GM23248 (cell line): ENCODE data around the gene PTGER2.

Experiments used
- EZH2 ChIP-seq: fragments of 200-600 bp; sonication (generic); IDR thresholded peaks from 2 replicates; pipeline ENCODE4 v1.6.1; 2018; ENCODE audit warnings: antibody characterized with exemption, mild to moderate bottlenecking; ENCODE audit not compliant: insufficient read depth, poor library complexity, severe bottlenecking
- EZH2phosphoT487 ChIP-seq: fragments of 200-600 bp; sonication (generic); IDR thresholded peaks from 2 replicates; pipeline ENCODE4 v1.6.1; 2018; ENCODE audit warnings: antibody characterized with exemption, moderate library complexity, mild to moderate bottlenecking, low read depth; ENCODE audit not compliant: insufficient read depth

- TF ChIP-seq EZH2 = no peak
- TF ChIP-seq EZH2phosphoT487 = no peak
Measured at GRCh38 chr14:52370406-52370935, 56.4 kb downstream of the PTGER2 start.
